Panc1 (cell line): ENCODE measurements around the gene TARM1. TPM values are rescaled to one million over a fixed set of nuclear protein-coding genes. Genes with fewer than 3 reads are reported as not detected.
"Not testable (repeated sequence)": the region's sequence is repeated elsewhere in the genome, so short reads cannot be mapped to it uniquely, and the experiment has no call there.

Experiments used
- ATAC-seq: fragments of 200-7000 bp; cut with Tn5 transposase; 2 replicates; pipeline ENCODE4 v1.9.1; 2020; ENCODE audit warnings: mild to moderate bottlenecking, moderate library complexity
- BruUV-seq: library from RNA; stranded (reverse); fragments of 400-500 nt; replicated peaks from 2 replicates; lab custom pipeline; 2021; lab: Mats Ljungman, UMichigan
- CTCF ChIA-PET: fragments of 300-600 bp; sonication (Branson Sonifier 250); formaldehyde crosslinking; loops from one replicate; lab custom pipeline; 2022; ENCODE audit warnings: antibody characterized with exemption; lab: Charles Lee
- POLR2A ChIA-PET: fragments of 300-600 bp; sonication (Branson Sonifier 250); formaldehyde crosslinking; loops from one replicate; lab custom pipeline; 2022; ENCODE audit warnings: antibody characterized with exemption; lab: Charles Lee
- DNase-seq: peaks from one replicate; pipeline ENCODE4 v3.0.0-alpha.2; 2010; ENCODE audit warnings: low read depth, low spot score
- H3K27ac ChIP-seq: 2 replicates; pipeline ENCODE4 v1.5.1; 2011; ENCODE audit warnings: mild to moderate bottlenecking, low read length, inconsistent platforms
- H3K27me3 ChIP-seq: fragments of 200-500 bp; sonication (Bioruptor generic); 2 replicates; pipeline ENCODE4 v1.6.0; 2014; ENCODE audit warnings: low read length, inconsistent platforms; ENCODE audit not compliant: control insufficient read depth, insufficient read depth
- H3K36me3 ChIP-seq: fragments of 200-500 bp; sonication (Bioruptor generic); 2 replicates; pipeline ENCODE4 v1.5.1; 2014; ENCODE audit warnings: inconsistent platforms, mild to moderate bottlenecking, low read length, moderate library complexity; ENCODE audit not compliant: control insufficient read depth, insufficient read depth
- H3K4me1 ChIP-seq: 2 replicates; pipeline ENCODE4 v1.5.1; 2011; ENCODE audit warnings: inconsistent platforms, mild to moderate bottlenecking, low read length, moderate library complexity; ENCODE audit not compliant: control insufficient read depth, insufficient read depth
- H3K4me3 ChIP-seq, 2 experiments: 2 replicates each; pipeline ENCODE4 v1.5.1; 2011 to 2012; ENCODE audit warnings: low read depth in 2 of 2, low read length in 2 of 2, mild to moderate bottlenecking in 2 of 2, inconsistent platforms in 1 of 2, moderate library complexity in 1 of 2
- H3K9me3 ChIP-seq: fragments of 200-500 bp; sonication (Bioruptor generic); 2 replicates; pipeline ENCODE4 v1.5.1; 2014; ENCODE audit warnings: low read depth, mild to moderate bottlenecking, inconsistent platforms, low read length, moderate library complexity; ENCODE audit not compliant: control insufficient read depth, insufficient read depth
- CTCF ChIP-seq: fragments of 450-650 bp; IDR thresholded peaks from 2 replicates; pipeline ENCODE4 v1.5.1; 2017; ENCODE audit warnings: mild to moderate bottlenecking
- POLR2AphosphoS5 ChIP-seq: IDR thresholded peaks from 2 replicates; pipeline ENCODE4 v1.6.1; 2012; ENCODE audit warnings: mild to moderate bottlenecking, low read depth, low read length, moderate library complexity
- SIN3A ChIP-seq: IDR thresholded peaks from 2 replicates; pipeline ENCODE4 v1.6.1; 2012; ENCODE audit warnings: low read depth, mild to moderate bottlenecking, low read length, moderate library complexity, borderline replicate concordance; ENCODE audit not compliant: insufficient read depth
- TCF7L2 ChIP-seq: IDR thresholded peaks from 2 replicates; pipeline ENCODE4 v1.6.1; 2011; ENCODE audit warnings: mild to moderate bottlenecking, low read depth, low read length, inconsistent platforms
- in situ Hi-C: cut with HindIII; loops from 2 replicates; pipeline ENCODE4 v1.10.0; 2016; ENCODE audit warnings: low sequenced_read_pairs, low pct_unique_long_range_greater_than_20kb
- intact Hi-C: fragments of 100-400 bp; cut with micrococcal nuclease; formaldehyde crosslinking; loops from one replicate; pipeline ENCODE4 v1.10.0; 2022; ENCODE audit not compliant: unreplicated experiment
- total RNA-seq: library from RNA; stranded (reverse); gene quantifications from one replicate; pipeline ENCODE4 v1.2.1, GENCODE V29; 2021; ENCODE audit not compliant: unreplicated experiment
- TF ChIP-seq, protein P1 (sequence below), 2 experiments: IDR thresholded peaks; 2 replicates each; pipeline ENCODE4 v1.6.1; 2011 to 2012; ENCODE audit warnings: low read depth in 2 of 2, control low read depth in 1 of 2, low read length in 1 of 2, mild to moderate bottlenecking in 1 of 2, moderate library complexity in 1 of 2; ENCODE audit not compliant: insufficient read depth in 1 of 2

The TARM1 gene
- total RNA-seq, 1 experiment from 2014 or later = not detected

GRCh38 chr19:54100561-54100960 lies 19.4 kb upstream of the TARM1 start, which contains the start of gene OSCAR:
OSCAR (minus strand) TSS chr19:54100803; CDS start chr19:54100792, 11 bp downstream.
- no peaks in the 10 kb centered on the region for H3K27me3 ChIP-seq
- DNase-seq = no peak
- no peak for ATAC-seq
- peaks cover 18% of the 10 kb centered on the region for H3K4me1 ChIP-seq
- TF ChIP-seq, protein P1, sequence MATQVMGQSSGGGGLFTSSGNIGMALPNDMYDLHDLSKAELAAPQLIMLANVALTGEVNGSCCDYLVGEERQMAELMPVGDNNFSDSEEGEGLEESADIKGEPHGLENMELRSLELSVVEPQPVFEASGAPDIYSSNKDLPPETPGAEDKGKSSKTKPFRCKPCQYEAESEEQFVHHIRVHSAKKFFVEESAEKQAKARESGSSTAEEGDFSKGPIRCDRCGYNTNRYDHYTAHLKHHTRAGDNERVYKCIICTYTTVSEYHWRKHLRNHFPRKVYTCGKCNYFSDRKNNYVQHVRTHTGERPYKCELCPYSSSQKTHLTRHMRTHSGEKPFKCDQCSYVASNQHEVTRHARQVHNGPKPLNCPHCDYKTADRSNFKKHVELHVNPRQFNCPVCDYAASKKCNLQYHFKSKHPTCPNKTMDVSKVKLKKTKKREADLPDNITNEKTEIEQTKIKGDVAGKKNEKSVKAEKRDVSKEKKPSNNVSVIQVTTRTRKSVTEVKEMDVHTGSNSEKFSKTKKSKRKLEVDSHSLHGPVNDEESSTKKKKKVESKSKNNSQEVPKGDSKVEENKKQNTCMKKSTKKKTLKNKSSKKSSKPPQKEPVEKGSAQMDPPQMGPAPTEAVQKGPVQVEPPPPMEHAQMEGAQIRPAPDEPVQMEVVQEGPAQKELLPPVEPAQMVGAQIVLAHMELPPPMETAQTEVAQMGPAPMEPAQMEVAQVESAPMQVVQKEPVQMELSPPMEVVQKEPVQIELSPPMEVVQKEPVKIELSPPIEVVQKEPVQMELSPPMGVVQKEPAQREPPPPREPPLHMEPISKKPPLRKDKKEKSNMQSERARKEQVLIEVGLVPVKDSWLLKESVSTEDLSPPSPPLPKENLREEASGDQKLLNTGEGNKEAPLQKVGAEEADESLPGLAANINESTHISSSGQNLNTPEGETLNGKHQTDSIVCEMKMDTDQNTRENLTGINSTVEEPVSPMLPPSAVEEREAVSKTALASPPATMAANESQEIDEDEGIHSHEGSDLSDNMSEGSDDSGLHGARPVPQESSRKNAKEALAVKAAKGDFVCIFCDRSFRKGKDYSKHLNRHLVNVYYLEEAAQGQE (IDR thresholded peaks at IDR 0.05; ENCODE audit: insufficient read depth in 1 of 2, low read depth in 2 of 2, low read length in 1 of 2) = no peak
- TF ChIP-seq POLR2AphosphoS5 = no peak
- no peak for TF ChIP-seq CTCF
- no peak for TF ChIP-seq TCF7L2
- TF ChIP-seq SIN3A = no peak
- H3K9me3 ChIP-seq = no peaks in the 10 kb centered on the region
- H3K4me3 ChIP-seq = no peak within 1 kb of the TSS
- intact Hi-C loops = no loop called here
- CTCF ChIA-PET = no interaction called here
- peak within 1 kb of the TSS; percentile 77 for H3K27ac ChIP-seq
- no peaks in the 10 kb centered on the region; the same call in 1 of the 2 replicates for H3K36me3 ChIP-seq
- BruUV-seq = no TSS peak
- in situ Hi-C loops = no loop called here
- POLR2A ChIA-PET = interaction anchor here (0.6 kb wide), 1 partner anchor 232 kb away, joined by 3 read pairs; no protein-coding TSS in a partner anchor

GRCh38 chr19:54099903-54100255 lies 18.7 kb upstream of the TARM1 start:
- H3K36me3 ChIP-seq, H3K27me3 ChIP-seq, H3K9me3 ChIP-seq, H3K4me3 ChIP-seq, POLR2A ChIA-PET, DNase-seq, in situ Hi-C loops, CTCF ChIA-PET, BruUV-seq, ATAC-seq: not testable (repeated sequence)
- intact Hi-C loops = loop anchor here (5.0 kb wide), 1 partner anchor 68 kb away; no protein-coding TSS in a partner anchor
- H3K4me1 ChIP-seq = peaks cover 19% of the 10 kb centered on the region
- H3K27ac ChIP-seq = peak overlapping the region; percentile 77

GRCh38 chr19:54099190-54099902 lies 18.2 kb upstream of the TARM1 start:
- TF ChIP-seq, protein P1 (IDR thresholded peaks at IDR 0.05; ENCODE audit: insufficient read depth in 1 of 2, low read depth in 2 of 2, low read length in 1 of 2) = no peak
- TF ChIP-seq SIN3A (no peak), CTCF (no peak), TCF7L2 (no peak), POLR2AphosphoS5 (no peak)
- no TSS peak for BruUV-seq
- ATAC-seq = no peak
- peaks cover 19% of the 10 kb centered on the region for H3K4me1 ChIP-seq
- no peaks in the 10 kb centered on the region for H3K27me3 ChIP-seq
- H3K36me3 ChIP-seq = no peaks in the 10 kb centered on the region; the same call in 1 of the 2 replicates
- peak overlapping the region; percentile 62; the same call in 1 of the 2 replicates for H3K27ac ChIP-seq
- POLR2A ChIA-PET = no interaction called here
- no peak for DNase-seq
- H3K4me3 ChIP-seq = no peak overlapping the region
- CTCF ChIA-PET = interaction anchor here (0.7 kb wide), 1 partner anchor 489 kb away, joined by 5 read pairs; no protein-coding TSS in a partner anchor
- in situ Hi-C loops (no loop called here), intact Hi-C loops (loop anchor here (5.0 kb wide), 1 partner anchor 67 kb away; no protein-coding TSS in a partner anchor)
- peaks cover 3% of the 10 kb centered on the region; the same call in 1 of the 2 replicates for H3K9me3 ChIP-seq
